H1 (cell line): Measurements from ENCODE around the gene TRIM62. TPM values are rescaled to one million over a fixed set of nuclear protein-coding genes. Genes with fewer than 3 reads are reported as not detected.

Experiments
- CTCF ChIA-PET: fragments of 300-600 bp; sonication (Branson Sonifier 250); formaldehyde crosslinking; loops from one replicate; lab custom pipeline; 2021; ENCODE audit not compliant: partially characterized antibody; lab: Charles Lee
- POLR2A ChIA-PET: fragments of 300-600 bp; sonication (Branson Sonifier 250); formaldehyde crosslinking; loops from one replicate; lab custom pipeline; 2021; ENCODE audit warnings: inconsistent platforms; ENCODE audit not compliant: partially characterized antibody; lab: Charles Lee
- DNase-seq, 2 experiments: peaks; one replicate each; pipeline versions ENCODE4 v3.0.0 to v3.0.0-alpha.2; 2010 to 2022; ENCODE audit warnings: low spot score in 2 of 2, low read depth in 1 of 2, mixed read lengths in 1 of 2
- FAIRE-seq: peaks from 2 replicates; lab custom pipeline; 2011; peaks lifted over from hg19 to GRCh38; lab: Jason Lieb, UNC
- H2AFZ ChIP-seq: 2 replicates; pipeline ENCODE4 v1.8.1; 2012; ENCODE audit warnings: low read length, inconsistent platforms
- H2AK5ac ChIP-seq: 2 replicates; pipeline ENCODE4 v1.6.1; 2013; ENCODE audit warnings: low read depth, low read length
- H2BK120ac ChIP-seq: replicated peaks from 2 replicates; pipeline ENCODE3; 2013; ENCODE audit warnings: low read depth, low read length, inconsistent platforms
- H2BK12ac ChIP-seq: 2 replicates; pipeline ENCODE4 v1.6.1; 2013; ENCODE audit warnings: low read depth, low read length
- H2BK15ac ChIP-seq: 2 replicates; pipeline ENCODE4 v1.6.1; 2013; ENCODE audit warnings: low read length
- H2BK20ac ChIP-seq: 2 replicates; pipeline ENCODE4 v1.6.1; 2013; ENCODE audit warnings: low read length
- H2BK5ac ChIP-seq: 2 replicates; pipeline ENCODE4 v1.6.1; 2013; ENCODE audit warnings: low read depth, low read length
- H3K14ac ChIP-seq: 2 replicates; pipeline ENCODE4 v1.6.1; 2013; ENCODE audit warnings: inconsistent platforms; ENCODE audit not compliant: insufficient read length
- H3K18ac ChIP-seq: 2 replicates; pipeline ENCODE4 v1.6.1; 2013; ENCODE audit warnings: low read length; ENCODE audit errors: extremely low read depth
- H3K23ac ChIP-seq: 2 replicates; pipeline ENCODE4 v1.6.1; 2013; ENCODE audit warnings: inconsistent platforms; ENCODE audit not compliant: insufficient read length
- H3K23me2 ChIP-seq: 2 replicates; pipeline ENCODE4 v1.6.1; 2013; ENCODE audit warnings: low read depth, low read length
- H3K27ac ChIP-seq: 2 replicates; pipeline ENCODE4 v1.6.1; 2011; ENCODE audit warnings: low read depth, low read length, inconsistent platforms
- H3K27me3 ChIP-seq, 4 experiments: replicated peaks in 1 of 4; 1 replicate in 1 of 4; 2 replicates in 3 of 4; pipeline versions ENCODE4 v1.6.1 to v1.8.1; 2011 to 2013; ENCODE audit warnings: low read length in 3 of 4, mild to moderate bottlenecking in 3 of 4, inconsistent platforms in 2 of 4, mixed read lengths in 2 of 4, moderate library complexity in 1 of 4; ENCODE audit not compliant: control insufficient read depth in 3 of 4, insufficient read depth in 3 of 4; ENCODE audit errors: extremely low read depth in 1 of 4
- H3K36me3 ChIP-seq, 4 experiments: 2 replicates each; pipeline versions ENCODE4 v1.6.1 to v1.8.1; 2011 to 2013; ENCODE audit warnings: mild to moderate bottlenecking in 4 of 4, low read length in 3 of 4, moderate library complexity in 2 of 4, control low read depth in 1 of 4, inconsistent platforms in 1 of 4; ENCODE audit not compliant: insufficient read depth in 4 of 4, control insufficient read depth in 2 of 4
- H3K4ac ChIP-seq: replicated peaks from 2 replicates; pipeline ENCODE3; 2013; ENCODE audit warnings: low read length, low read depth, mixed read lengths, inconsistent platforms; ENCODE audit not compliant: insufficient read length
- H3K4me1 ChIP-seq, 4 experiments: replicated peaks in 1 of 4; 1 replicate in 1 of 4; 2 replicates in 3 of 4; pipeline versions ENCODE4 v1.6.1 to v1.8.1; 2011 to 2013; ENCODE audit warnings: low read length in 3 of 4, inconsistent platforms in 2 of 4, mixed read lengths in 1 of 4; ENCODE audit not compliant: insufficient read depth in 4 of 4, control insufficient read depth in 3 of 4
- H3K4me2 ChIP-seq, 2 experiments: 2 replicates each; pipeline versions ENCODE4 v1.6.1 to v1.8.1; 2011 to 2013; ENCODE audit warnings: low read depth in 2 of 2, low read length in 2 of 2, control low read depth in 1 of 2, inconsistent platforms in 1 of 2, mild to moderate bottlenecking in 1 of 2; ENCODE audit not compliant: insufficient read depth in 1 of 2
- H3K4me3 ChIP-seq, 4 experiments: fragments of 200-600, 300-600 bp in 1 of 4; sonication (generic), shearing (Covaris generic), sonication (Bioruptor Twin) in 1 of 4; 2 replicates each; pipeline versions ENCODE4 v1.5.1 to v1.8.1; 2011 to 2016; ENCODE audit warnings: low read length in 4 of 4, low read depth in 3 of 4, control low read depth in 2 of 4, inconsistent platforms in 2 of 4, mild to moderate bottlenecking in 2 of 4, mixed read lengths in 1 of 4, moderate library complexity in 1 of 4; ENCODE audit not compliant: insufficient read depth in 2 of 4; ENCODE audit errors: extremely low read depth in 1 of 4
- H3K56ac ChIP-seq: replicated peaks from 2 replicates; pipeline ENCODE3; 2013; ENCODE audit warnings: low read depth, mild to moderate bottlenecking, mixed read lengths, low read length, inconsistent platforms; ENCODE audit not compliant: insufficient read length
- H3K79me1 ChIP-seq: 2 replicates; pipeline ENCODE4 v1.6.1; 2013; ENCODE audit warnings: low read depth, low read length, control low read depth
- H3K79me2 ChIP-seq, 2 experiments: 2 replicates each; pipeline versions ENCODE4 v1.6.1 to v1.8.1; 2012 to 2013; ENCODE audit warnings: low read length in 2 of 2, mild to moderate bottlenecking in 2 of 2, inconsistent platforms in 1 of 2; ENCODE audit not compliant: insufficient read depth in 2 of 2, control insufficient read depth in 1 of 2
- H3K9ac ChIP-seq, 4 experiments: replicated peaks in 1 of 4; 1 replicate in 1 of 4; 2 replicates in 3 of 4; pipeline versions ENCODE4 v1.6.1 to v1.8.1; 2011 to 2013; ENCODE audit warnings: low read depth in 3 of 4, low read length in 3 of 4, control low read depth in 2 of 4, mild to moderate bottlenecking in 2 of 4, moderate library complexity in 2 of 4, inconsistent platforms in 1 of 4; ENCODE audit errors: extremely low read depth in 1 of 4
- H3K9me3 ChIP-seq, 2 experiments: 2 replicates each; pipeline versions ENCODE4 v1.6.1 to v1.8.1; 2012 to 2013; ENCODE audit warnings: mild to moderate bottlenecking in 2 of 2, moderate library complexity in 2 of 2, control low read depth in 1 of 2, inconsistent platforms in 1 of 2, low read depth in 1 of 2, low read length in 1 of 2, mixed read lengths in 1 of 2; ENCODE audit not compliant: insufficient read depth in 2 of 2
- H4K20me1 ChIP-seq, 2 experiments: replicated peaks in 1 of 2; 2 replicates each; pipeline versions ENCODE3 to v1.8.1; 2011 to 2013; ENCODE audit warnings: inconsistent platforms in 2 of 2, low read length in 2 of 2, mild to moderate bottlenecking in 1 of 2; ENCODE audit not compliant: insufficient read depth in 2 of 2, control insufficient read depth in 1 of 2
- H4K5ac ChIP-seq: 2 replicates; pipeline ENCODE4 v1.6.1; 2013; ENCODE audit warnings: low read length, low read depth, mixed read lengths, inconsistent platforms; ENCODE audit not compliant: insufficient read length
- H4K8ac ChIP-seq: 2 replicates; pipeline ENCODE4 v1.8.0; 2013; ENCODE audit warnings: mild to moderate bottlenecking, moderate library complexity, low read length, inconsistent platforms; ENCODE audit not compliant: insufficient read depth; ENCODE audit errors: extremely low read depth
- H4K91ac ChIP-seq: replicated peaks from 2 replicates; pipeline ENCODE3; 2013; ENCODE audit warnings: low read length, mixed read lengths, inconsistent platforms; ENCODE audit not compliant: insufficient read length
- KDM1A ChIP-seq: fragments of 200-600, 300-600 bp; sonication (generic); IDR thresholded peaks from 2 replicates; pipeline ENCODE4 v1.7.1; 2016; ENCODE audit warnings: mild to moderate bottlenecking, low read length, borderline replicate concordance
- TAF7 ChIP-seq: optimal IDR thresholded peaks from 2 replicates; pipeline ENCODE3; 2011; ENCODE audit warnings: low read depth, mild to moderate bottlenecking, inconsistent platforms, low read length, moderate library complexity, borderline replicate concordance
- TCF12 ChIP-seq: IDR thresholded peaks from 2 replicates; pipeline ENCODE4 v1.6.1; 2011; ENCODE audit warnings: low read depth, mild to moderate bottlenecking, low read length
- WGBS, 2 experiments: shearing (Covaris generic) in 1 of 2; methylation state at CpG; one replicate each; pipeline versions ENCODE4 v1.1.6 to v1.1.7; 2013 to 2015; ENCODE audit warnings: low lambda C conversion rate in 2 of 2, mixed read lengths in 2 of 2, inconsistent platforms in 1 of 2, low coverage in 1 of 2, missing lambda C conversion rate in 1 of 2; ENCODE audit not compliant: insufficient replicate concordance in 2 of 2, insufficient coverage in 1 of 2, insufficient read length in 1 of 2; ENCODE audit errors: extremely low coverage in 1 of 2, missing lambda C conversion rate in 1 of 2; 5-methylcytosine and 5-hydroxymethylcytosine counted together
- polyA plus RNA-seq, 7 experiments: library from polyadenylated mRNA; depleted of rRNA in 3 of 7; stranded (reverse) in 5 of 7; unstranded in 2 of 7; fragments of >200 nt in 5 of 7; fragments of 200-250 nt in 2 of 7; gene quantifications; 1 replicate in 5 of 7; 2 replicates in 1 of 7; 4 replicates in 1 of 7; pipeline versions ENCODE4 v1.2.1 to v1.2.3, GENCODE V29; 2011 to 2013; ENCODE audit warnings: missing spikeins in 2 of 7, mixed read lengths in 2 of 7
- total RNA-seq: library from RNA; stranded (reverse); fragmentation: NEBNext Ultra II Directional; extraction: Animal tissue kit (Norgen Biotek cat#: 25700); gene quantifications from 2 replicates; pipeline ENCODE4 v1.2.1, GENCODE V29; 2021

The TRIM62 gene
- total and polyA plus RNA-seq, 2 of the 8 experiments (the other 6 are each of a cell fraction or from before 2014, with no cell fraction given), result 6.3 to 10.8 TPM

GRCh38 chr1:33147275-33147996 is 34.4 kb downstream of the TRIM62 start:
- H2BK15ac ChIP-seq, result 0 out of 2 replicates have a peak overlapping the region, but pooled peaks have one; percentile 40
- no peak overlapping the region for H2BK20ac ChIP-seq
- 88% methylated on average over 30 of the region's 30 CpGs; no CpG with 5 or more reads in 1 of the 2 experiments for WGBS, 2 experiments
- H4K91ac ChIP-seq, result no peak overlapping the region
- FAIRE-seq (no peak), DNase-seq (no peak)
- no peaks in the 10 kb centered on the region for H3K27me3 ChIP-seq
- ChIA-PET CTCF (interaction anchor here (0.6 to 4.8 kb wide), 26 partner anchors 11 to 397 kb away, joined by 3 to 55 read pairs (median 4); partner anchors contain the start of gene A3GALT2), POLR2A (interaction anchor here (0.6 to 1.0 kb wide), 2 partner anchors 35 to 1881 kb away, joined by 3 read pairs; partner anchors contain the start of gene TRIM62)
- no peak overlapping the region for H3K4me3 ChIP-seq
- H3K14ac ChIP-seq, result no peak overlapping the region
- no peak overlapping the region for H2BK12ac ChIP-seq
- H3K4ac ChIP-seq, result no peak overlapping the region
- H3K18ac ChIP-seq, result no peak overlapping the region
- H3K23me2 ChIP-seq, result no peaks in the 10 kb centered on the region; the same call in 1 of the 2 replicates
- no peak overlapping the region; the same call in 1 of the 2 replicates for H2BK5ac ChIP-seq
- H4K5ac ChIP-seq, result no peak overlapping the region
- no peak overlapping the region for H4K8ac ChIP-seq
- H3K9me3 ChIP-seq, result no peaks in the 10 kb centered on the region
- H2AK5ac ChIP-seq, result no peak overlapping the region
- H2BK120ac ChIP-seq, result no peak overlapping the region
- TF ChIP-seq TCF12 (no peak), KDM1A (peak; percentile 85; the same call in 1 of the 2 replicates), TAF7 (no peak)
- H3K27ac ChIP-seq, result no peak overlapping the region
- peaks cover 9 to 18% (median 14%) of the 10 kb centered on the region in 4 experiments for H3K4me1 ChIP-seq
- peaks cover 0 to 2% of the 10 kb centered on the region in 2 experiments for H4K20me1 ChIP-seq
- H3K9ac ChIP-seq, result no peak overlapping the region; a peak in 1 of 7 replicates
- H3K79me2 ChIP-seq, result no peaks in the 10 kb centered on the region
- no peak overlapping the region for H3K4me2 ChIP-seq
- no peaks in the 10 kb centered on the region for H3K79me1 ChIP-seq
- H2AFZ ChIP-seq, result no peak overlapping the region
- H3K36me3 ChIP-seq, result peaks cover 0 to 5% (median 0%) of the 10 kb centered on the region in 4 experiments; a peak in 2 of 8 replicates
- no peak overlapping the region for H3K23ac ChIP-seq
- no peak overlapping the region for H3K56ac ChIP-seq
